NB4 (cell line): Measurements from ENCODE around the gene NPDC1.

Source experiments
- MYC ChIP-seq: IDR thresholded peaks from 2 replicates; pipeline ENCODE4 v1.6.1; 2011; ENCODE audit warnings: low read depth, low read length
- POLR2A ChIP-seq: IDR thresholded peaks from 2 replicates; pipeline ENCODE4 v1.6.1; 2011; ENCODE audit warnings: mild to moderate bottlenecking; ENCODE audit not compliant: insufficient read length; ENCODE audit errors: extremely low read depth
- TF ChIP-seq, protein P1 (sequence below): IDR thresholded peaks from one replicate; pipeline ENCODE4 v1.5.1; 2012; ENCODE audit warnings: low read depth, low read length
- TF ChIP-seq, protein P2 (sequence below): IDR thresholded peaks from 2 replicates; pipeline ENCODE4 v1.6.1; 2011; ENCODE audit warnings: low read depth, low read length

DNA sequence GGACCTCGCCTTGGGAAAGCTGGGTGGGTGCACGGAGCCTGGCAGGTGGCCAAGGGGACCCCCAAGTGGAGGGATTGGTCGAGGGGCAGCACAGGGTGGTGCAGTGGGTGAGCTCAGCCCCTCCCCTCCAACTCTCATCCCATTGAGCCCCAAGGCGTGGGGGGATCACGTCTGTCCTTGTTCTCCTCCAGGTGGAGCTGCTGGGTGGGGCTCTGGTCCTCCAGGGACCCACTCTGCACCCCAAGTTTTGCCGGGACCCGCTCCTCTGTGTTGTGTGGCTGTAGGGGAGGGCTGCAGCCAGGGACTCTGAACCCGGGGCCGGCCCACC is 10.5 kb downstream of the NPDC1 start:
- TF ChIP-seq, protein P1, sequence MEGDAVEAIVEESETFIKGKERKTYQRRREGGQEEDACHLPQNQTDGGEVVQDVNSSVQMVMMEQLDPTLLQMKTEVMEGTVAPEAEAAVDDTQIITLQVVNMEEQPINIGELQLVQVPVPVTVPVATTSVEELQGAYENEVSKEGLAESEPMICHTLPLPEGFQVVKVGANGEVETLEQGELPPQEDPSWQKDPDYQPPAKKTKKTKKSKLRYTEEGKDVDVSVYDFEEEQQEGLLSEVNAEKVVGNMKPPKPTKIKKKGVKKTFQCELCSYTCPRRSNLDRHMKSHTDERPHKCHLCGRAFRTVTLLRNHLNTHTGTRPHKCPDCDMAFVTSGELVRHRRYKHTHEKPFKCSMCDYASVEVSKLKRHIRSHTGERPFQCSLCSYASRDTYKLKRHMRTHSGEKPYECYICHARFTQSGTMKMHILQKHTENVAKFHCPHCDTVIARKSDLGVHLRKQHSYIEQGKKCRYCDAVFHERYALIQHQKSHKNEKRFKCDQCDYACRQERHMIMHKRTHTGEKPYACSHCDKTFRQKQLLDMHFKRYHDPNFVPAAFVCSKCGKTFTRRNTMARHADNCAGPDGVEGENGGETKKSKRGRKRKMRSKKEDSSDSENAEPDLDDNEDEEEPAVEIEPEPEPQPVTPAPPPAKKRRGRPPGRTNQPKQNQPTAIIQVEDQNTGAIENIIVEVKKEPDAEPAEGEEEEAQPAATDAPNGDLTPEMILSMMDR = no peak
- TF ChIP-seq POLR2A (no peak), MYC (no peak; the same call in 1 of the 2 replicates)
- TF ChIP-seq, protein P2, sequence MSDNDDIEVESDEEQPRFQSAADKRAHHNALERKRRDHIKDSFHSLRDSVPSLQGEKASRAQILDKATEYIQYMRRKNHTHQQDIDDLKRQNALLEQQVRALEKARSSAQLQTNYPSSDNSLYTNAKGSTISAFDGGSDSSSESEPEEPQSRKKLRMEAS = no peak
